H1 (cell line): ENCODE results near the gene ATAT1. TPM values are rescaled to one million over a fixed set of nuclear protein-coding genes. Genes with fewer than 3 reads are reported as not detected.

ENCODE experiments used
- CTCF ChIA-PET: fragments of 300-600 bp; sonication (Branson Sonifier 250); formaldehyde crosslinking; loops from one replicate; lab custom pipeline; 2021; ENCODE audit not compliant: partially characterized antibody; lab: Charles Lee
- POLR2A ChIA-PET: fragments of 300-600 bp; sonication (Branson Sonifier 250); formaldehyde crosslinking; loops from one replicate; lab custom pipeline; 2021; ENCODE audit warnings: inconsistent platforms; ENCODE audit not compliant: partially characterized antibody; lab: Charles Lee
- DNase-seq, 2 experiments: peaks; one replicate each; pipeline versions ENCODE4 v3.0.0 to v3.0.0-alpha.2; 2010 to 2022; ENCODE audit warnings: low spot score in 2 of 2, low read depth in 1 of 2, mixed read lengths in 1 of 2
- FAIRE-seq: peaks from 2 replicates; lab custom pipeline; 2011; peaks lifted over from hg19 to GRCh38; lab: Jason Lieb, UNC
- H2AFZ ChIP-seq: 2 replicates; pipeline ENCODE4 v1.8.1; 2012; ENCODE audit warnings: low read length, inconsistent platforms
- H2AK5ac ChIP-seq: 2 replicates; pipeline ENCODE4 v1.6.1; 2013; ENCODE audit warnings: low read depth, low read length
- H2BK120ac ChIP-seq: replicated peaks from 2 replicates; pipeline ENCODE3; 2013; ENCODE audit warnings: low read depth, low read length, inconsistent platforms
- H2BK12ac ChIP-seq: 2 replicates; pipeline ENCODE4 v1.6.1; 2013; ENCODE audit warnings: low read depth, low read length
- H2BK15ac ChIP-seq: 2 replicates; pipeline ENCODE4 v1.6.1; 2013; ENCODE audit warnings: low read length
- H2BK20ac ChIP-seq: 2 replicates; pipeline ENCODE4 v1.6.1; 2013; ENCODE audit warnings: low read length
- H2BK5ac ChIP-seq: 2 replicates; pipeline ENCODE4 v1.6.1; 2013; ENCODE audit warnings: low read depth, low read length
- H3K14ac ChIP-seq: 2 replicates; pipeline ENCODE4 v1.6.1; 2013; ENCODE audit warnings: inconsistent platforms; ENCODE audit not compliant: insufficient read length
- H3K18ac ChIP-seq: 2 replicates; pipeline ENCODE4 v1.6.1; 2013; ENCODE audit warnings: low read length; ENCODE audit errors: extremely low read depth
- H3K23ac ChIP-seq: 2 replicates; pipeline ENCODE4 v1.6.1; 2013; ENCODE audit warnings: inconsistent platforms; ENCODE audit not compliant: insufficient read length
- H3K23me2 ChIP-seq: 2 replicates; pipeline ENCODE4 v1.6.1; 2013; ENCODE audit warnings: low read depth, low read length
- H3K27ac ChIP-seq: 2 replicates; pipeline ENCODE4 v1.6.1; 2011; ENCODE audit warnings: low read depth, low read length, inconsistent platforms
- H3K27me3 ChIP-seq, 4 experiments: replicated peaks in 1 of 4; 1 replicate in 1 of 4; 2 replicates in 3 of 4; pipeline versions ENCODE4 v1.6.1 to v1.8.1; 2011 to 2013; ENCODE audit warnings: low read length in 3 of 4, mild to moderate bottlenecking in 3 of 4, inconsistent platforms in 2 of 4, mixed read lengths in 2 of 4, moderate library complexity in 1 of 4; ENCODE audit not compliant: control insufficient read depth in 3 of 4, insufficient read depth in 3 of 4; ENCODE audit errors: extremely low read depth in 1 of 4
- H3K36me3 ChIP-seq, 4 experiments: 2 replicates each; pipeline versions ENCODE4 v1.6.1 to v1.8.1; 2011 to 2013; ENCODE audit warnings: mild to moderate bottlenecking in 4 of 4, low read length in 3 of 4, moderate library complexity in 2 of 4, control low read depth in 1 of 4, inconsistent platforms in 1 of 4; ENCODE audit not compliant: insufficient read depth in 4 of 4, control insufficient read depth in 2 of 4
- H3K4ac ChIP-seq: replicated peaks from 2 replicates; pipeline ENCODE3; 2013; ENCODE audit warnings: low read length, low read depth, mixed read lengths, inconsistent platforms; ENCODE audit not compliant: insufficient read length
- H3K4me1 ChIP-seq, 4 experiments: replicated peaks in 1 of 4; 1 replicate in 1 of 4; 2 replicates in 3 of 4; pipeline versions ENCODE4 v1.6.1 to v1.8.1; 2011 to 2013; ENCODE audit warnings: low read length in 3 of 4, inconsistent platforms in 2 of 4, mixed read lengths in 1 of 4; ENCODE audit not compliant: insufficient read depth in 4 of 4, control insufficient read depth in 3 of 4
- H3K4me2 ChIP-seq, 2 experiments: 2 replicates each; pipeline versions ENCODE4 v1.6.1 to v1.8.1; 2011 to 2013; ENCODE audit warnings: low read depth in 2 of 2, low read length in 2 of 2, control low read depth in 1 of 2, inconsistent platforms in 1 of 2, mild to moderate bottlenecking in 1 of 2; ENCODE audit not compliant: insufficient read depth in 1 of 2
- H3K4me3 ChIP-seq, 4 experiments: fragments of 200-600, 300-600 bp in 1 of 4; sonication (generic), shearing (Covaris generic), sonication (Bioruptor Twin) in 1 of 4; 2 replicates each; pipeline versions ENCODE4 v1.5.1 to v1.8.1; 2011 to 2016; ENCODE audit warnings: low read length in 4 of 4, low read depth in 3 of 4, control low read depth in 2 of 4, inconsistent platforms in 2 of 4, mild to moderate bottlenecking in 2 of 4, mixed read lengths in 1 of 4, moderate library complexity in 1 of 4; ENCODE audit not compliant: insufficient read depth in 2 of 4; ENCODE audit errors: extremely low read depth in 1 of 4
- H3K56ac ChIP-seq: replicated peaks from 2 replicates; pipeline ENCODE3; 2013; ENCODE audit warnings: low read depth, mild to moderate bottlenecking, mixed read lengths, low read length, inconsistent platforms; ENCODE audit not compliant: insufficient read length
- H3K79me1 ChIP-seq: 2 replicates; pipeline ENCODE4 v1.6.1; 2013; ENCODE audit warnings: low read depth, low read length, control low read depth
- H3K79me2 ChIP-seq, 2 experiments: 2 replicates each; pipeline versions ENCODE4 v1.6.1 to v1.8.1; 2012 to 2013; ENCODE audit warnings: low read length in 2 of 2, mild to moderate bottlenecking in 2 of 2, inconsistent platforms in 1 of 2; ENCODE audit not compliant: insufficient read depth in 2 of 2, control insufficient read depth in 1 of 2
- H3K9ac ChIP-seq, 4 experiments: replicated peaks in 1 of 4; 1 replicate in 1 of 4; 2 replicates in 3 of 4; pipeline versions ENCODE4 v1.6.1 to v1.8.1; 2011 to 2013; ENCODE audit warnings: low read depth in 3 of 4, low read length in 3 of 4, control low read depth in 2 of 4, mild to moderate bottlenecking in 2 of 4, moderate library complexity in 2 of 4, inconsistent platforms in 1 of 4; ENCODE audit errors: extremely low read depth in 1 of 4
- H3K9me3 ChIP-seq, 2 experiments: 2 replicates each; pipeline versions ENCODE4 v1.6.1 to v1.8.1; 2012 to 2013; ENCODE audit warnings: mild to moderate bottlenecking in 2 of 2, moderate library complexity in 2 of 2, control low read depth in 1 of 2, inconsistent platforms in 1 of 2, low read depth in 1 of 2, low read length in 1 of 2, mixed read lengths in 1 of 2; ENCODE audit not compliant: insufficient read depth in 2 of 2
- H4K20me1 ChIP-seq, 2 experiments: replicated peaks in 1 of 2; 2 replicates each; pipeline versions ENCODE3 to v1.8.1; 2011 to 2013; ENCODE audit warnings: inconsistent platforms in 2 of 2, low read length in 2 of 2, mild to moderate bottlenecking in 1 of 2; ENCODE audit not compliant: insufficient read depth in 2 of 2, control insufficient read depth in 1 of 2
- H4K5ac ChIP-seq: 2 replicates; pipeline ENCODE4 v1.6.1; 2013; ENCODE audit warnings: low read length, low read depth, mixed read lengths, inconsistent platforms; ENCODE audit not compliant: insufficient read length
- H4K8ac ChIP-seq: 2 replicates; pipeline ENCODE4 v1.8.0; 2013; ENCODE audit warnings: mild to moderate bottlenecking, moderate library complexity, low read length, inconsistent platforms; ENCODE audit not compliant: insufficient read depth; ENCODE audit errors: extremely low read depth
- H4K91ac ChIP-seq: replicated peaks from 2 replicates; pipeline ENCODE3; 2013; ENCODE audit warnings: low read length, mixed read lengths, inconsistent platforms; ENCODE audit not compliant: insufficient read length
- ASH2L ChIP-seq: fragments of 200-600, 300-600 bp; sonication (generic); IDR thresholded peaks from one replicate; pipeline ENCODE4 v1.7.1; 2017; ENCODE audit warnings: low read length
- EGR1 ChIP-seq: IDR thresholded peaks from 2 replicates; pipeline ENCODE4 v1.6.1; 2011; ENCODE audit warnings: low read depth, low read length, borderline replicate concordance
- GABPA ChIP-seq: IDR thresholded peaks from 2 replicates; pipeline ENCODE4 v1.6.1; 2011; ENCODE audit warnings: mild to moderate bottlenecking, low read length, moderate library complexity, borderline replicate concordance; ENCODE audit not compliant: insufficient read depth
- KDM4A ChIP-seq: IDR thresholded peaks from one replicate; pipeline ENCODE4 v1.7.1; 2012; ENCODE audit warnings: low read depth, mild to moderate bottlenecking, moderate library complexity, low read length, inconsistent platforms; ENCODE audit not compliant: severe bottlenecking
- NRF1 ChIP-seq: IDR thresholded peaks from 2 replicates; pipeline ENCODE4 v1.6.1; 2011; ENCODE audit warnings: mild to moderate bottlenecking, low read depth, low read length, improper control_type of control experiment
- POLR2A ChIP-seq, 2 experiments: IDR thresholded peaks; 1 replicate in 1 of 2; 2 replicates in 1 of 2; pipeline ENCODE4 v1.6.1; 2011; ENCODE audit warnings: low read depth in 2 of 2, low read length in 2 of 2, mild to moderate bottlenecking in 2 of 2; ENCODE audit errors: control extremely low read depth in 1 of 2
- RNF2 ChIP-seq: fragments of 200-900, 300-1000 bp; sonication (generic); IDR thresholded peaks from 2 replicates; pipeline ENCODE4 v1.7.1; 2016; ENCODE audit warnings: borderline replicate concordance, low read depth, mild to moderate bottlenecking, antibody characterized with exemption, low read length; ENCODE audit not compliant: poor library complexity, severe bottlenecking; ENCODE audit errors: missing control alignments
- SIX5 ChIP-seq: IDR thresholded peaks from 2 replicates; pipeline ENCODE4 v1.6.1; 2011; ENCODE audit warnings: mild to moderate bottlenecking, low read depth, low read length
- SRF ChIP-seq: IDR thresholded peaks from 2 replicates; pipeline ENCODE4 v1.6.1; 2011; ENCODE audit warnings: mild to moderate bottlenecking, low read depth, low read length, moderate library complexity
- TAF7 ChIP-seq: optimal IDR thresholded peaks from 2 replicates; pipeline ENCODE3; 2011; ENCODE audit warnings: low read depth, mild to moderate bottlenecking, inconsistent platforms, low read length, moderate library complexity, borderline replicate concordance
- YY1 ChIP-seq: IDR thresholded peaks from 2 replicates; pipeline ENCODE4 v1.6.1; 2011; ENCODE audit warnings: low read depth, mild to moderate bottlenecking, low read length
- WGBS, 2 experiments: shearing (Covaris generic) in 1 of 2; methylation state at CpG; one replicate each; pipeline versions ENCODE4 v1.1.6 to v1.1.7; 2013 to 2015; ENCODE audit warnings: low lambda C conversion rate in 2 of 2, mixed read lengths in 2 of 2, inconsistent platforms in 1 of 2, low coverage in 1 of 2, missing lambda C conversion rate in 1 of 2; ENCODE audit not compliant: insufficient replicate concordance in 2 of 2, insufficient coverage in 1 of 2, insufficient read length in 1 of 2; ENCODE audit errors: extremely low coverage in 1 of 2, missing lambda C conversion rate in 1 of 2; 5-methylcytosine and 5-hydroxymethylcytosine counted together
- polyA plus RNA-seq, 7 experiments: library from polyadenylated mRNA; depleted of rRNA in 3 of 7; stranded (reverse) in 5 of 7; unstranded in 2 of 7; fragments of >200 nt in 5 of 7; fragments of 200-250 nt in 2 of 7; gene quantifications; 1 replicate in 5 of 7; 2 replicates in 1 of 7; 4 replicates in 1 of 7; pipeline versions ENCODE4 v1.2.1 to v1.2.3, GENCODE V29; 2011 to 2013; ENCODE audit warnings: missing spikeins in 2 of 7, mixed read lengths in 2 of 7
- total RNA-seq: library from RNA; stranded (reverse); fragmentation: NEBNext Ultra II Directional; extraction: Animal tissue kit (Norgen Biotek cat#: 25700); gene quantifications from 2 replicates; pipeline ENCODE4 v1.2.1, GENCODE V29; 2021

The ATAT1 gene
- total and polyA plus RNA-seq, 2 of the 8 experiments (the other 6 are each of a cell fraction or from before 2014, with no cell fraction given) = 14.4 to 14.6 TPM

DNA sequence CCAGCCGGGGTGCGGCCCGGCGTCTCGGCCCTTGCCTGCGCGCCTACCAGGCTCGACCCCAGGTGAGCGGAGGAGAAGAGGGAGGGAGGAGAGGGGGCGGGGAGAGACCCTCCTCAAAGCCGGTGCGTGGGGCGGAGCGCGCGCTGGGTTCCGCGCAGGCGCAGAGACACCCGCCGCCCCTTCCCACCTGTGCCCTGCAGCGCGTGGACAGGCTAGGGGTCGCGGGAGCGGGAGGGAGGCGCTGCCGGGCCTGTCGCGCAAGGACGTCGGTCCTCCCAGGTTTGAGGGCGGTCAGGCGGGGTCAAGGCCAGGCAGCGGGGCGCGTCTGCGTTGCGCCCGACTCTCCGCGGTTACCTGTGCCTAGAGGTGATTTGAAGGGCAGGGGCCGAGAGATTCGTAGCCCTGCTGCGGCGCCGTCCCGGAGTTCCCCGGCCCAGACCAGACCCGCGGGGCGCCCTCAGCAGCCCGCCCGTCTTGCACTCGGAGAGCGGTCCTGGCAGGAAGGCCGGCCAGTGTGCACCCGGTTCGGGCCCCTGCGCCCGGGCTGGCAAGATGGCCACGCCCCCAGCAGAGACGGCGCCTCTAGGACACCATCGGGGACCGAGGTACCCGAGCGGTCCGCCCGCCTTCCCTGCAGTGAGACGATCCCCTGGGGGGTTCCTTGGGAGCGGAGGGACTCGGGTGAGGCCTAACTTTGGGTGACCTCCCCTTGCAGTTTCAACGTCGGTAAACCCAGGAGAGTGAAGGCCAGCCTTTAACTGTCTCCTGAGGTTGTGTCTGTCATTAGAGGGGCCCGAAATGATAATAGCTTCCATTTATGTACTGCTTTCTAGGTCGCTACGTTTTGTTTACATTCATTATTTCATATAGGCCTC is 20.8 kb downstream of the ATAT1 start:
- H4K5ac ChIP-seq = peak overlapping the region; percentile 100
- H3K79me1 ChIP-seq = peaks cover 8% of the 10 kb centered on the region
- POLR2A ChIA-PET = interaction anchor here (0.6 to 3.6 kb wide), 21 partner anchors 8 to 1201 kb away, joined by 3 to 23 read pairs (median 4); partner anchors contain the start of genes ATAT1, MDC1, MRPS18B and PPP1R10
- H3K4me1 ChIP-seq = peaks cover 0 to 6% (median 4%) of the 10 kb centered on the region in 4 experiments; a peak in 5 of 7 replicates
- H3K18ac ChIP-seq = peak overlapping the region; percentile 98
- CTCF ChIA-PET = interaction anchor here (1.0 to 1.4 kb wide), 2 partner anchors 25 to 124 kb away, joined by 3 to 4 read pairs; partner anchors contain the start of gene DHX16
- H3K9ac ChIP-seq = peak overlapping the region; percentile 51 to 79 (median 70)
- H3K23ac ChIP-seq = no peak overlapping the region
- H4K20me1 ChIP-seq = peaks cover 0 to 2% of the 10 kb centered on the region in 2 experiments
- 2% methylated on average over 37 of the region's 78 CpGs; no CpG with 5 or more reads in 1 of the 2 experiments for WGBS, 2 experiments
- no peaks in the 10 kb centered on the region for H3K9me3 ChIP-seq
- no peak overlapping the region for H2BK12ac ChIP-seq
- H3K27ac ChIP-seq = peak overlapping the region; percentile 66
- peak overlapping the region; percentile 84 for H3K4ac ChIP-seq
- H4K8ac ChIP-seq = peak overlapping the region; percentile 96
- FAIRE-seq = no peak
- H3K36me3 ChIP-seq = peaks cover 6 to 17% (median 10%) of the 10 kb centered on the region in 4 experiments; a peak in 5 of 8 replicates
- DNase-seq = peak in 1 of 2 experiments; percentile 90
- H3K23me2 ChIP-seq = peaks cover 5% of the 10 kb centered on the region; the same call in 1 of the 2 replicates
- H2BK20ac ChIP-seq = no peak overlapping the region
- no peaks in the 10 kb centered on the region for H3K27me3 ChIP-seq
- H2BK5ac ChIP-seq = peak overlapping the region; percentile 96
- peak overlapping the region; percentile 93 for H3K56ac ChIP-seq
- H3K4me3 ChIP-seq = peak overlapping the region; percentile 74 to 91 (median 85)
- peak overlapping the region; percentile 99 for H4K91ac ChIP-seq
- H2AFZ ChIP-seq = 0 out of 2 replicates have a peak overlapping the region, but pooled peaks have one; percentile 2
- H2AK5ac ChIP-seq = no peak overlapping the region
- H2BK15ac ChIP-seq = peak overlapping the region; percentile 97; the same call in 1 of the 2 replicates
- no peak overlapping the region for H2BK120ac ChIP-seq
- no peak overlapping the region for H3K14ac ChIP-seq
- peak overlapping the region; percentile 76 to 82 for H3K4me2 ChIP-seq
- H3K79me2 ChIP-seq = peaks cover 3 to 20% of the 10 kb centered on the region in 2 experiments; a peak in 3 of 4 replicates
- TF ChIP-seq YY1 (peak; percentile 73; the same call in 1 of the 2 replicates), ASH2L (peak; percentile 86), EGR1 (no peak), GABPA (0 out of 2 replicates have a peak, but pooled peaks have one; percentile 18), NRF1 (peak; percentile 46), SIX5 (no peak), TAF7 (peak; percentile 51), KDM4A (peak; percentile 96), RNF2 (no peak), SRF (no peak), POLR2A (IDR thresholded peaks at IDR 0.05; ENCODE audit: control extremely low read depth in 1 of 2, low read depth in 2 of 2, low read length in 2 of 2) (peak; percentile 38 to 54)
